Measurements from ENCODE around the gene RCAN1. TPM values are rescaled to one million over a fixed set of nuclear protein-coding genes. Genes with fewer than 3 reads are reported as not detected.
"Not testable (repeated sequence)": the region's sequence is repeated elsewhere in the genome, so short reads cannot be mapped to it uniquely, and the experiment has no call there.

The RCAN1 gene
- total RNA-seq, 1 donor from 2014 or later = 31.5 TPM

DNA sequence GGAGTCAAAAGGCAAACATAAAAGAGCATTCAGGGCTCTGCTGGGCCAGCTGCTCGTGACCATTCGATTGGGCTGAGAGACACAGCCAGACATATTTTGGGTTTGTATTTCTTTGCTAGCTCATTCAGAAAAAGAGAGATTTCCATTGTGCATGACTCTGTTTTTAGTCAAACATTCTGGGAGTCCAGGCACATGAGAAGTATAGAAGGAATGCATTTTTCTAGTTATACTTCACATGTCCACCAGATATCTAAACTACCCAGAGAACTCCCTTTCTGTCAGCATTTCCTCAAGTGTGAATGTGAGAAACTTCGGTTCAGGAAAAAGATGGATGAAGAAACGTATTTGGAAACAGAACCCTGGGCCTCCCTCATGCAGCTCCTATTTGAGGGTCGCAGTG is 96.6 kb downstream of the RCAN1 start:
- no peak for DNase-seq (ENCODE audit: low read depth in 2 of 2)

DNA sequence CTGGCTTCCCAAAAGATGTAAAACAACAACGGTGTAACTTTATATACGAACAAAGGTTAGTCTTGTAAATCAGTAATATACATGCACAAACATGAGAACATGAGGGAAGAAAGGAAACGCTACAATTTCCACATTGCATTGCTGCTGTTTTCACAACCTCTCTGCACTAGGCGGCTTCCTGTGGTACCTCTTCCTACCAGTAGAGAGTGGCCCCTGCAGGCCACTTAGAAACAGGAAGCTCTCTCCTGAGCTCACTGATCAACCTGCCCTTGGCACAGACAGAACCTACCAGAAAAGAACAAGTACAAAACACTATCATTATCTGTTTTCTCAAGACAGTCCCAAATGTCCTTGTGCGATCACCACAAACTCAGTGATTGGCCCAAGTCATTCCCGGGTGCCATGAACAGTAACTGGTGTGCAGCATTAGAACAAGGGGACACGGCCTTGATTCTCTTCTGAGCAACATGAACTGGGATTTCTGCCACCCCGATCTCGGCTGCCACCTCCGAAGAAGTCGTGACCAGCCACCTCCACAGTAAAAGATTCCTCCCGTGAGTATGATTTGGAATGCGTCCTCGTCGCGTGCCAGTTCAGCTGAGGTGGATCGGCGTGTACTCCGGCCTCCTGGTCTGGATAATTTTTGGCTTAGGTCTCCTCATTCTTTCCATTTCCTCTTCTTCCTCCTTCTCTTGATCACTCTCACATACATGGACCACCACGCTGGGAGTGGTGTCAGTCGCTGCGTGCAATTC is 97.2 kb downstream of the RCAN1 start:
- peak; percentile 23 to 70 for DNase-seq (ENCODE audit: low read depth in 2 of 2)

DNA sequence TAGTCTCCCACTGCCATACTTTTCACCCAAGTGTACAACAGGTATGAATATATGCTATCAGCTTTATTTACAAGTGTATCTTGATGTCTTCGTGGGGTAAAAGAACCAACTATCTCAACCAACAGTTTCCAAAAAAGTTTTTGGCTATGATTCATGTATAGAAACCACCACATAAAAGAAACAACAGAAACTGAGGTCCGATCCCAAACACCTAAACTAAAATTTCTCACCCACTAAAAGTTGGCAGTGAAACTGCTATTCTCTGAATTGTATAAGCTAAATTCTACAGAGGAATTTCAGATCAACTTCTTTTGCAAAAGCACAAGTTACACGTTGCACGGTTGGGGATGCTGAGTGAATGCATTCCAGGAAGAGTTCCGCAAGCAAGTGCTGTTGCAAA is 97.9 kb downstream of the RCAN1 start:
- DNase-seq (ENCODE audit: low read depth in 2 of 2) = no peak

DNA sequence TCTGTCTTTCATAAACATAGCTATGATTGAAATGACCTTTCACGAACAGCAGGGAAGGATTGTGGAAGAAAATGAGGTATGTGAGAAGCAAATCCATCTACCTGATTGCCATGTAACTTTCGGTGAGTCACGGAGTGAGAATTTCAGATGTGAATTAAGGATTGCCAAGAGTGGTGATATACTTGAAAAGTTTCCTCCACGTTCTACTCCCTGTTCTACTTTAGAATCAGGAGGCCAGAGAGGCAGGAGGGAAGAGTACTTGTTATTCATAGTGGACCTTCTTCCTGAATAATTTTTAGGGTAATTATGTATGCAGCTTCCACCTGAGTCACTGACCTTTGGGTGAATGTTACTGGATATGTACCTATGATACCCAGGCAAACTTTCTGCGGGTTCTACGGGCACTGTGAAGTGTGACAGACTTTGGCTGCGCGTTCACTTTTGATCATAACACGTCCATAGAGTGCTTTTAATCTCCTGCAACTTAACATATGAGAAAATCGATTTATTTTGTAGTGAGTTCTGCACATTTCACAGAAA is 100.3 kb downstream of the RCAN1 start:
- DNase-seq (ENCODE audit: low read depth in 2 of 2) = no peak

DNA sequence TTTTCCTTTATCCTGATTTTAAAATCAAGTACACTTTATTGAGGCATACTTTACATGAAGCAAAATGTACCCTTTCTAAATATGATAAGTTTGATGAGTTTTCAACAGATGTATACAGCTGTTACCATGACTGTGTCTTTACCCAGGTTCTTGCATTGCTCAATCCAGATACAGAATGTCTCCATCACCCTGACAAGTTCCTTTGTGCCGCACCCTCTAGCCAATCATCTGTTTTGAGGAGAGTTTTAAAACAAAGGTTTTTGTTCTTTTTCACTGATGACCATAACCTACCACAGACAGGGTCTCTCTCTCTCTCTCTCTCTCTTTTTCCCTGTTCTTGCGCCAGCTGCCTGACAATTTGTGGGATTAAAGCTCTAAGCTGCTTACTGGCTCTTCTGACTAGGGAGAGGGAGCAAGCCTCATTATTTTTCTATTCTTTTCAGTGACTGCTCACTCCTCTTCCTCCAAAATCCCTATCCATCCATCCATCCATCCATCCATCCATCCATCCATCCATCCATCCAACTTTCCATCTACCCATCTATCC is 101.7 kb downstream of the RCAN1 start:
- no peak for DNase-seq (ENCODE audit: low read depth in 2 of 2)

DNA sequence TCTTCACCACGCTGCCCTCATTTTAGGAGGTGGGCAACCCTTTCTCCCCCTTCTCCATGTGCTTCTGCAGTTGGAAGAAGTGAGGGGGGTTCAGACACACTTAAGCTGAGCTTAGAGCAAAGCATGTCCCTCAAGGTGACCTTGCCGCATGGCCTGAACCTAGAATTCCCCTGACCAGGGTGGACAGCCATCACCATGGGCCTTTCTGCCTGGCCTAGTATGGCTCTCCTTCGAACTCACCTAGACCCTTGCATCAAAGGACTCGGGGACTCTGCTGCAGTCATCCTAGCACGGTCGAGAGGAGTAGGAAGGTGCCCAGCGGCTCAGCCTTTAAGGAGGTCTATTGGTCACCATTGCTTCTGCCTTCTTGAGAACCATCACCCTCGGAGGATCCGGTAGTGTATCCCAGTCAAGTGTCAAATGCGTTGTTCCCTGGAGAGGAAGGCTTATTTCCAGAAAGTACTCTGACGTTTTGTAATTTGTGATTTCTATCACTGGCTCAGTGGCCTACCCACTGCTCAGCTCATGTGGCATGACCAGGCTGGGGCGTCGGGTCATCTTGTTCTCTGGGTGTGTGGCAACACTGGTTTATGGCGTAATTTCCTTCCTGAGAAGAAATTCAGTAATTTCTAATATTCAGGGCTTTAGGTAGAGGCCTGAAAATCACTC is 103.0 kb downstream of the RCAN1 start, which contains the start of gene KCNE1:
Gene KCNE1, minus strand, starts transcription at position 424 of the 669 bp plus-strand sequence. CDS start 62,576 bp downstream, outside the sequence.
- DNase-seq (ENCODE audit: low read depth in 2 of 2) = peak in 1 of 2 donors; percentile 35

DNA sequence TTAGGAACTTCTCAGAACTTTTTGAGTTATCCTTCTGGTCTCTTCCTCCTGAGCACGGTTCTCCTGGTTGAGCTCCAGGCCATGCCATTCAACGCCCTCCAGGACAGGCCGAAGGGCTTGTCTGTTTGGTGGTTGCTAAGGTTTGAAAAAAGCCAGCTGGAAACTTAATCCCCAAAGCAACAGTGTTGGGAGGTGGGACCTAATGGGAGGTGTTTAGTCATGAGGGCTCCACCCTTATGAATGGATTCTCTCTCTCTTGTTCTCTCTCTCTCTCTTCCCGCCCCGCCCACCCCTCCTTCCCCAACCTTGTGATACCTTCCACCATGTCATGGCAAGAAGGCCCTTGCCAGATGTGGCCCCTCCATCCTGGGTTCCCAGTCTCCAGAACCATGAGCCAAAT is 103.7 kb downstream of the RCAN1 start:
- no peak for DNase-seq (ENCODE audit: low read depth in 2 of 2)

DNA sequence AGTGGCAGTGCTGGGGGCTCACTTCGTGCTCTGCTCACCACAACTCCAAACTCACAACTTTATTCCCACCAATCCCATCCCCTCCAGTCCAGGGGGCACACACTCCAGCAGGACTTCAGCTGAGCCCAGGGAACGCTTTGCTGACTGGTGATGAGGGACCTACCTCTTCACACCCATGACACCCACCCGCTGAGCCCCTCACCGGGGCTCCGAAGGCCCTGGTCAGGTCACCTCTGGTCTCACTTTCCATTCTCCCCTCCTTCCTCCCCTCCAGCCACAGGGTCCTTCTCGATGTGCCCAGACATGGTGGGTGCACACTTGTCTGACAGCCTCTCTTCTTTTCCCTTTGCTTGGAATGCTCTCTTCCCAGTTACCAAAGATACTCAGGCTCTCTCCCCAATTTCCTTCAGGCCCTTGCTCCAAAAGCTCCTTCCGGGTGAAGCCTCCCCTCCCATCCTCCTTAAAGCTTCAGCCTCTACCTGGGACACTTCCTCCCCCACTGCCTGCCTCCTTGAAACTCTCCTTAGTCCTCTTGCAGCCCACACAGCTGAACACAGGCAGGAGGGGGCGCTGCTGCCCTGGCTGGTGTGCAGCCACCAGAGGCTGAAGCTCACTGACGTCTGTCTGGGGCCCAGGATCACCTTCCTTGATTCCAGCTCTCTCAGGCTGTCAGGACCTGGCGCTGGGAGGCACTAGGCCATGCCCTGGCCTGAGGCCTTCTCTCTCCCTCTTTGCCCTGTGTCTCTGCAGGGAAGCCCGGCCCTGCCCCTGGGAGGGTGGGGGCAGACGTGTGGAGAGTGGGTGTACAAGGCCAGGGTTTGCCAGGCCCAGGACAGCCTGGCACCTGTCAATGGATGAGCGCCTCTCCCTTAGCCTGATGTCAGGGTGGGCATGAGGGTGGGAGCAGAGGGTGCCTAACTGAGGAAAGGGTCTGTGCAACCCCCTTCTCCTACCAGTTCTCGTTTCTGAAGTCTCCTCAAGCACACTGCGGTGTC is 104.5 kb downstream of the RCAN1 start:
- peak; percentile 83 to 86 for DNase-seq (ENCODE audit: low read depth in 2 of 2)

DNA sequence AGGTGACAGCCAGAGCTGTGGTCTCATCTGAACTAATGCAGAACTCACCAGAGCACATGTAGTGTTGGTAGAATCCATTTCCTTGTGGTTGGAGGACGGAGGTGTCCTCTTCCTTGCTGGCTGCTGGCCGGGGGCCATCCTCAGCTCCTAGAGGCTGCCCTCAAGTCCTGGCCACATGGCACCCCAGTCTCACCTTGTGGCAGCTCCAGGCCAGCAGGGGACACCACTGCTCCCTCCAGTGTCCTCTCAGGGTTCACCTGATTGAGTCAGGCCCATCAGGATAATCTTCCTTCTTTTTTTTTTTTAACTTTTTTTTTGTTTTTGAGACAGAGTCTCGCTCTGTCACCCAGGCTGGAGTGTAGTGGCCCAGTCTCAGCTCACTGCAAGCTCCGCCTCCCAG is 105.8 kb downstream of the RCAN1 start:
- DNase-seq (ENCODE audit: low read depth in 2 of 2) = no peak

DNA sequence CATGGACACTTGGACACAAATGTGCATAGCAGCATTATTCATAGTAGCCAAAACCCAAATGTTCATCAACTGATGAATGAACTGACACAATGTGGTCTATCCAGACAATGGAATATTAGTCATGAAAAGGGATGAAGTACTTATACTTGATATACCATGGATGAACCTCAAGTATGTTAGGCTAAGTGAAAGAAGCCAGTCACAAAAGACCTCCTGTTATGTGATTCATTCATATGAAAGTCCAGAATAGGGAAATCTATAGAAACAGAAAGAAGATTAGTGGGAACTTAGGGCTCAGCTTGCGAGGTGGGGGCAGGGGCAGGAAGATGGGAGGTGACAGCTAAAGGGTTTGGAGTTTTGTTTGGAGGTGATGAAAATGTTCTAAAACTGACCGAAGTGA is 110.3 kb downstream of the RCAN1 start:
- no peak for DNase-seq (ENCODE audit: low read depth in 2 of 2)

DNA sequence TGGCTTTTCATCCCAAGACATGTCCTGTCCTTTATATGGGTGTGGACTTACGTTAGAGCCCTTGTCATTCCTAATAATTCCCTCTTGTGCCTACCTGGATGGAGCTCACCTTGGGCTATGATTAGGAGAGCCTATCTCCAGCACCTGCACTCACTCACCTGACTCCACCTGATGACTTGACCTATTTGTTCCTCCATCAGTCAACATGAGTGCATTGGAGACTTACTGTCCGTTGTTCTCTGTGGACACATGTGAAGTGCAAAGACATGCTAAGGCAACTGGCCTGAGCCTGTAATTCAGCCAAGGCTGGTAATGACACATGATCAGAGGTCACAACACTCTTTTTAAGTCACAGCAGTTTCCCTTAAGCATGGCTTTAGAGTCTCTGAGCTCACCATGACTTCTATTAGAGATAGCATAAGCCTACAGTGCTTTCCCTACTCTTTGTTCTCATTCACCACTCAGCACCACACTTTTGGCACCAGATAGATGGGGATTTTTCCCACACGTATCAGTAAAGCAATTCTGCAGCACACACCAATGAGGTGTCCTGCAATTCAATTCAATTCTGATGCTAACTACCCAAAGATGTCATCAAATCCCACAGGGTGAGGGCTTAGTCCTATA is 112.3 kb downstream of the RCAN1 start:
- no peak for DNase-seq (ENCODE audit: low read depth in 2 of 2)

DNA sequence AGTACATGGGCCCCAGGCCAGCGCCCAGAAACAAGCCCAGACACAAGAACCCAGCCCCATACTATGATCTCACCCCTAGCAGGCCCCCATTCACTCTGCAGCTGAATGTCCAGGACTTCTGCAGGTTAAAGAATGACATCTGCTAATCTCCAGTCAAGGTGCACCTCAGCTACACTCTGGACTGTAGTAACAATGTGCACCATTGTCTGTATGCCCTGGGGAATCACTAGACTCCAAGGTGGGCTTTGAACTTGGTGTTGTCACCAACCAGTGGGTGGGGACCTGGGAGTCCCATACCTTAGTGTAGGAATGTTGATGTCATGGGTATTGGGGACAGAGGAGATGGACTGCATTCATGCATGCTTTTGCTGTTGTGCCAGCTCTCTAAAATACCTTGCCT is 113.2 kb downstream of the RCAN1 start:
- DNase-seq (ENCODE audit: low read depth in 2 of 2) = no peak

DNA sequence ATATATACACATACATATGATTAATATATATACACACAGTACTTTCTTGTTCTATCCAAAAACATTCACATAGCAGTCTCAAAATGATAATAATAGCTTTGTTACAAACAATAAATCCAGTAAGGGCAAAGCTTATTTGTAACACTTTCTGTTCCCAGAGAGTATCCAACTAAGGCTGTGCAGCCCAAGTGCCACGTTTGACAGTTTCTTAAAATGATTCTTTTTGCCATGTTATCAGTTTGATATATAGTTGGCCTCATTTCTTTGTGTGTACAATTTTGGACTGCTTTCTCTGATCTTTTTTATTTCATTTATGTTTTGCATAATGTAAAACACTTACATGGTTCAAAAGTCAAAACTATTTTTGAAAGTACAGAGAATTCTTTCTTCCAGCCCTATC is 114.7 kb downstream of the RCAN1 start:
- DNase-seq (ENCODE audit: low read depth in 2 of 2) = no peak

DNA sequence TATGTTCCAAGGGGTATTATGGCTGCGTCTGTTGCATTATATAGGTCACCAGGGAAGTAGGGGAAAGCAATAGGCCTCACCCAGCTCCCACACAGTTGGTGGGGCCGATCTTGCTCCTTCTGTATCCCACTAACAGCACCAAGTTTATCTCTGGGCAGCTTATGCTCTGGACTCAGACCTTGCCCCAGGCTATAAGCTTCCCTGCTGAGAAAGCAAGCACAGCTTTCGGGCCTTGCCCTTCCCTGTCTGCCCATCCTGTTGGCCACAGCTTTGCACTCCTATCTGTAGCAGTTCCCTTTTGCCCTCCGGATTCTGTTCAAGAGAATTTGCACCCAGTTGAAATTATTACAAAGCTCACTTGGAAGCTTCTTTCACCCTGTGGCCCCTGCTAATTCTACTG is 115.8 kb downstream of the RCAN1 start:
- DNase-seq (ENCODE audit: low read depth in 2 of 2) = no peak

DNA sequence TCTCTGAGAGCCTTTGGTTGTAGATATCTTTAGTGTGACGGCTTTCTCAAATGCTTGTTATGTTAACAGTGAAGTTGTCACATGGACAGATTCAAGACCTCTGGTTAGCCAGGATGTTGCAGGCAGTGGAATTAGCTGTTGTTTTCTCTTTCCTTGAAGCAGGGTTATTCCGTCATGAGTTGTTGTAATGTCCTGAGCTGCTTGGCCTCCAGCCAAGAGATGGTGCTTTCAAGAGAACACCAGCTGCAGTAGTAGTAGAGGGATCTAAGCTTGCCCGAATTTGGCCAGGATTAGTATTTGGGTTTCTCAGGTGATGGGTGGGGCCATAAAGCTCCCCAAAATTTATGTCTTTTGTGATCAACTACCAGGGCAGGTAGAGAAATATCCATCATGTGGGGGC is 116.3 kb downstream of the RCAN1 start:
- peak in 1 of 2 donors; percentile 64 for DNase-seq (ENCODE audit: low read depth in 2 of 2)

DNA sequence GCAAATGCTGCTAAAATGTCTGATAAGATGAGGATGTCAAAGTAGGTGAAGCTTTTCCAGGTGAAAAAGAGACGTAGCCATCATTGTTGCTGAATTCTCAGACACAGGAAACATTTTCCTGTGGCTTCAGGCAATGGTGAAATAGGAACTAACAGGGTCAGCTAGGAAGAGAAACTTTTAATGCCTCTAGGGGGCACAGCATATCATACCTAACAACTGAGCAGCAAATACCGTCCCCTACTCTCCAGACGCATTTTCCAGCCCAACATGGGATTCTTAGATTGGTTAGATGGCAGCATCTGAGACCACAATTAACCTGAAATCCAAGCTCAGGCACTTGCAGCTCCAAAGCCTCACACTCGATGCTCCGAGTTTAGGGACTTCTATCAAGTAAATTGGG is 131.1 kb downstream of the RCAN1 start:
- not testable (repeated sequence) for DNase-seq (ENCODE audit: low read depth in 2 of 2)

DNA sequence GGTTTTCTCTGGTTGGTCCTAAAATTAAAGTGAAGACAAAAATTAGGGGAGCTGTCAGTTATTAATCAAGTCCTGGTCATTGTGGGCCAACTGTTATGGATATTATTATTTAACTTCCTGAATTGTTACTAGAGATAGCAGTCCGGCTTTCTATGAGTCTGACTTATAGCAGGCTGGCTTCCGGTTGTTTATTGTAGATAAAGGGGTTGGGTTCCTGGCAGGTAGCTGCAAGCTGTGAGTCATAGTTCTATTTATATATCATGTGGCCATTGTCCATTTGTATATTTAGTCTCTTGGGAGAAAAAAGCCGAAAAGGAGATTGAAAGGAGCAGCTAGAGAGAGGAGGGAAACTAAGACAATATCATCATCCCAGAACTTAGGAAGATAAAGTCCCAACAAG is 131.5 kb downstream of the RCAN1 start:
- not testable (repeated sequence) for DNase-seq (ENCODE audit: low read depth in 2 of 2)

DNA sequence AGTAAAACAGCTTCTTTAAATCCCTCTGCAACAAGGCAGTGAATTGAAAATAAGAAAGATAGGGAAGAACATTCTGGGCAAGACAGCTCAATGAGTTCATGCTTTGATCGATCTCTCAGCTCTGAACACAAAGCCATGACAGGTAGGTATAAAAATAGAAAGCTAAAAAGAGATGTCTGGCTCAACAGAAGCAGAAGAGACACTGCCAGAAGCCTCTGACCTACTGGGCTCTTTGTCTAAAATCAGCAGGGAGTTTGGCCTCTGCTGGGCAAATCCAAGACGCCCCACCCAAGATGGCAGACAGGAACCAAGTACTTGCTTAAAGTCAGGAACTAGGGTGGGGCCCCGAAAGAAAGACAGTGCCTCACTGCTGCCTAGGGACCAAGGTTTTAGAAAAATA is 147.6 kb downstream of the RCAN1 start:
- DNase-seq (ENCODE audit: low read depth in 2 of 2) = not testable (repeated sequence)
